Esophagus muscularis mucosa (tissue), 2 donors: ENCODE measurements around the gene DAPK1.
"Not testable (repeated sequence)": the region's sequence is repeated elsewhere in the genome, so short reads cannot be mapped to it uniquely, and the experiment has no call there.

Experiments
- EP300 ChIP-seq: sonication (generic); formaldehyde crosslinking; IDR thresholded peaks from one replicate; pipeline ENCODE4 v1.6.1; 2017; ENCODE audit warnings: antibody characterized with exemption
- POLR2A ChIP-seq: fragments of 450-650 bp; IDR thresholded peaks from one replicate; pipeline ENCODE4 v1.6.1; 2017; ENCODE audit warnings: antibody characterized with exemption, moderate library complexity, mild to moderate bottlenecking, low read depth

DNA sequence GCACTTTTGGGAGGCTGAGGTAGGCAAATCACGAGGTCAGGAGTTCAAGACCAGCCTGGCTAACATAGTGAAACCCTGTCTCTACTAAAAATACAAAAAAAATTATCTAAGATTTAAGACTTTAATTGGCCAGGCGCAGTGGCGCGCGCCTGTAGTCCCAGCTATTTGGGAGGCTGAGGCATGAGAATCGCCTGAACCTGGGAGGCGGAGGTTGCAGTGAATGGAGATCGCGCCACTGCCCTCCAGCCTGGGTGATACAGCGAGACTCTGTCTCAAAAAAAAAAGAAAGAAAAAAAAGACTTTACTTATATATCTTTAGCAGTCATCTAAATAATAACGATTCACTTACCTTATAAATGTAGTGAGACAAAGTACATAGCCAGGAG lies 3.6 kb downstream of the DAPK1 start:
- TF ChIP-seq EP300, POLR2A: not testable (repeated sequence)
